OCI-LY1 (cell line): ENCODE measurements around the gene ABCA4.

Experiments
- H2AFZ ChIP-seq: fragments of 200-600 bp; sonication (generic), shearing (Covaris generic); 2 replicates; pipeline ENCODE4 v1.6.0; 2014; ENCODE audit warnings: antibody characterized with exemption, mild to moderate bottlenecking, low read length
- H3F3A ChIP-seq: fragments of 200-600 bp; sonication (generic), shearing (Covaris generic); 2 replicates; pipeline ENCODE4 v1.6.0; 2014; ENCODE audit warnings: mild to moderate bottlenecking, antibody characterized with exemption, low read length, moderate library complexity; ENCODE audit not compliant: insufficient read depth
- H3K27ac ChIP-seq: fragments of 200-600 bp; sonication (generic); 2 replicates; pipeline ENCODE4 v1.5.1; 2014; ENCODE audit warnings: low read length, mixed run types, mild to moderate bottlenecking, low read depth; ENCODE audit not compliant: poor library complexity, severe bottlenecking
- H3K27me3 ChIP-seq: fragments of 200-600 bp; sonication (generic); 2 replicates; pipeline ENCODE4 v1.6.0; 2014; ENCODE audit warnings: antibody characterized with exemption, mild to moderate bottlenecking, low read length, moderate library complexity; ENCODE audit not compliant: insufficient read depth
- H3K36me3 ChIP-seq: fragments of 200-600 bp; sonication (generic); 2 replicates; pipeline ENCODE4 v1.6.1; 2014; ENCODE audit warnings: mild to moderate bottlenecking, antibody characterized with exemption, low read length, moderate library complexity, mixed read lengths; ENCODE audit not compliant: insufficient read depth
- H3K4me1 ChIP-seq: fragments of 200-600 bp; sonication (generic); 2 replicates; pipeline ENCODE4 v1.5.1; 2014; ENCODE audit warnings: mild to moderate bottlenecking, low read length, moderate library complexity; ENCODE audit not compliant: insufficient read depth, severe bottlenecking
- H3K4me2 ChIP-seq: fragments of 200-600 bp; sonication (generic), shearing (Covaris generic); 2 replicates; pipeline ENCODE4 v1.6.1; 2014; ENCODE audit warnings: low read length
- H3K4me3 ChIP-seq: fragments of 200-600 bp; sonication (generic); 2 replicates; pipeline ENCODE4 v1.5.1; 2014; ENCODE audit warnings: low read length, low read depth, mild to moderate bottlenecking, mixed read lengths; ENCODE audit not compliant: poor library complexity, severe bottlenecking
- H3K79me2 ChIP-seq: fragments of 200-600 bp; shearing (Covaris generic); 2 replicates; pipeline ENCODE4 v1.6.1; 2016; ENCODE audit warnings: mixed run types, low read length, mixed read lengths; ENCODE audit not compliant: insufficient read depth
- H3K9ac ChIP-seq: fragments of 200-600 bp; sonication (generic), shearing (Covaris generic); 2 replicates; pipeline ENCODE4 v1.6.1; 2014; ENCODE audit warnings: mild to moderate bottlenecking, low read length, mixed read lengths
- H3K9me2 ChIP-seq: fragments of 200-600 bp; sonication (generic), shearing (Covaris generic); 2 replicates; pipeline ENCODE4 v1.6.1; 2014; ENCODE audit warnings: low read depth, mild to moderate bottlenecking, low read length, mixed read lengths
- H3K9me3 ChIP-seq: fragments of 200-600 bp; shearing (Covaris generic); 2 replicates; pipeline ENCODE4 v1.6.1; 2014; ENCODE audit warnings: low read length, mixed read lengths
- H4K20me1 ChIP-seq: fragments of 200-600 bp; sonication (generic), shearing (Covaris generic); 2 replicates; pipeline ENCODE4 v1.6.0; 2016; ENCODE audit warnings: mild to moderate bottlenecking, low read length; ENCODE audit not compliant: insufficient read depth
- EZH2 ChIP-seq: fragments of 200-600 bp; sonication (generic), shearing (Covaris generic); IDR thresholded peaks from 2 replicates; pipeline ENCODE4 v1.8.0; 2017; ENCODE audit warnings: borderline replicate concordance, mixed run types, mild to moderate bottlenecking, antibody characterized with exemption, low read length, moderate library complexity, mixed read lengths
- TF ChIP-seq, protein P1 (sequence below): fragments of 200-600 bp; sonication (generic), shearing (Covaris generic); IDR thresholded peaks from 2 replicates; pipeline ENCODE4 v1.5.1; 2017; ENCODE audit warnings: mild to moderate bottlenecking, antibody characterized with exemption, low read length, moderate library complexity, mixed read lengths

The ABCA4 gene

DNA sequence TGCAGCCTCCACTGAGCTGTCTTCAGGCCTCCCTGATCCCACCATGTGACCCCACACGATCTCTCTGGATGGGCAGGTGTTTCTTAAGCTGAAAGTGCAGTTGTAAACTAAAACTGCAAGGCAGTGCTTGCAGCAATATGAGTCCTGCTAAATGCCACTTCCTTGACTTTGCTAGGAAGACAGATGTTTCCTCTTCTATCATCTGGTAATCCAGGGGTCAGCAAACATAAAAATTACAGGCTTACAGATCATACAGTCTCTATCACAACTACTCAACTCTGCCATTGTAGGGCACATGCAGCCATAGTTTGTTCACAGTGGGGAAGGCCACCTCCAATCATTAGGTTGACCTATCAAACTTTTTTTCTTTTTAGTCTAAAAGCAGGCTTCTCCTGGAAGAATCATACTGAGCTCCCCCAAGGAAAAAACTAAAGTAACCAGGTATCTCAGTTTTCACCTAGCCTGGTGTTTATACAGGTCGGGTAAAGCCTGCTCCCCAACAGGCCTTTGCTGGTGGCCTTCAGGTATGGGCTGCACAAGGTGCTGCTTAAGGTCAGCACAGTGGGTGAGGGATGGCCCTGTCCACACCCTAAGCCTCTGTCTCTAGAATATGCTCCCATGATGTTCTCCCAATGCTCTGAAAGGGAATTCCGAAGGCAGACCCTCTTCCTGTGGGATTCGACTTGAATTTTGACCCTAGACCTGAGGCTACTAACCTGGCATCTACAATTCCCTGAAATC, 10.8 kb downstream of the ABCA4 start:
- H4K20me1 ChIP-seq: no peaks in the 10 kb centered on the region
- H3K36me3 ChIP-seq: no peaks in the 10 kb centered on the region
- no peak overlapping the region for H3K27ac ChIP-seq
- H3K9me2 ChIP-seq: no peaks in the 10 kb centered on the region
- TF ChIP-seq EZH2: no peak
- TF ChIP-seq, protein P1, sequence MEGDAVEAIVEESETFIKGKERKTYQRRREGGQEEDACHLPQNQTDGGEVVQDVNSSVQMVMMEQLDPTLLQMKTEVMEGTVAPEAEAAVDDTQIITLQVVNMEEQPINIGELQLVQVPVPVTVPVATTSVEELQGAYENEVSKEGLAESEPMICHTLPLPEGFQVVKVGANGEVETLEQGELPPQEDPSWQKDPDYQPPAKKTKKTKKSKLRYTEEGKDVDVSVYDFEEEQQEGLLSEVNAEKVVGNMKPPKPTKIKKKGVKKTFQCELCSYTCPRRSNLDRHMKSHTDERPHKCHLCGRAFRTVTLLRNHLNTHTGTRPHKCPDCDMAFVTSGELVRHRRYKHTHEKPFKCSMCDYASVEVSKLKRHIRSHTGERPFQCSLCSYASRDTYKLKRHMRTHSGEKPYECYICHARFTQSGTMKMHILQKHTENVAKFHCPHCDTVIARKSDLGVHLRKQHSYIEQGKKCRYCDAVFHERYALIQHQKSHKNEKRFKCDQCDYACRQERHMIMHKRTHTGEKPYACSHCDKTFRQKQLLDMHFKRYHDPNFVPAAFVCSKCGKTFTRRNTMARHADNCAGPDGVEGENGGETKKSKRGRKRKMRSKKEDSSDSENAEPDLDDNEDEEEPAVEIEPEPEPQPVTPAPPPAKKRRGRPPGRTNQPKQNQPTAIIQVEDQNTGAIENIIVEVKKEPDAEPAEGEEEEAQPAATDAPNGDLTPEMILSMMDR: no peak
- H3K4me2 ChIP-seq: no peak overlapping the region
- no peaks in the 10 kb centered on the region for H3K4me1 ChIP-seq
- no peaks in the 10 kb centered on the region for H3F3A ChIP-seq
- H3K9ac ChIP-seq: no peak overlapping the region
- no peak overlapping the region for H3K4me3 ChIP-seq
- H3K79me2 ChIP-seq: no peaks in the 10 kb centered on the region
- H3K9me3 ChIP-seq: no peaks in the 10 kb centered on the region
- no peak overlapping the region for H2AFZ ChIP-seq
- no peaks in the 10 kb centered on the region for H3K27me3 ChIP-seq

GRCh38 chr1:94109478-94109877, 11.5 kb downstream of the ABCA4 start:
- Histone ChIP-seq H3K9ac (no peak overlapping the region), H4K20me1 (no peaks in the 10 kb centered on the region), H3K4me3 (no peak overlapping the region), H3K9me3 (no peaks in the 10 kb centered on the region), H3K4me1 (no peaks in the 10 kb centered on the region), H3K27ac (no peak overlapping the region), H3K79me2 (no peaks in the 10 kb centered on the region), H3K36me3 (no peaks in the 10 kb centered on the region), H3K4me2 (no peak overlapping the region), H2AFZ (no peak overlapping the region), H3K27me3 (0 out of 2 replicates have a peak, but pooled peaks cover 4% of the 10 kb centered on the region), H3K9me2 (no peaks in the 10 kb centered on the region), H3F3A (no peaks in the 10 kb centered on the region)
- no peak for TF ChIP-seq EZH2

DNA sequence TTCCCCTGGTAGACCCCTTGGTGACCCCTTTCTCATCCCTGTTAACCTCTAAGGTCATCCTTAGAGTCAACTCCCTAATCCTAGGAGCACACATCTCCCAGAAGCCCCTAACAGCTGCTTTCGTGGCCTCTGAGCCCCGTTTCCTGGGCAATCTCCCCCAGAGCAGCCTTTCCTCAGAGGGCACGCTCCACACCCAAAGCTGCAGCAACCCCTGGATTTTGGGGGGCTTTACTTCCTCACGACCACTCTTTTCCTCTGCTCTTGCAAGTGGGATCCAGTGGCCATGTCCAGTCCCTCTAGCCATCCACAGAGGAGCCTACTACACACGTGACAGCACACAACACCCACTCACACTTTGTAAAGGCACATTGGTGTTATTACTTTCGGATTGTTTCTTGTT, 13.8 kb downstream of the ABCA4 start:
- no peaks in the 10 kb centered on the region for H3K36me3 ChIP-seq

More for the DNA sequence above, 13.8 kb downstream of the ABCA4 start:
- Histone ChIP-seq H3K4me1 (no peaks in the 10 kb centered on the region), H3F3A (no peaks in the 10 kb centered on the region), H3K4me2 (no peak overlapping the region), H3K9ac (no peak overlapping the region), H3K79me2 (no peaks in the 10 kb centered on the region), H3K27ac (no peak overlapping the region), H3K9me2 (no peaks in the 10 kb centered on the region), H2AFZ (no peak overlapping the region), H3K4me3 (no peak overlapping the region), H3K27me3 (0 out of 2 replicates have a peak, but pooled peaks cover 4% of the 10 kb centered on the region), H4K20me1 (no peaks in the 10 kb centered on the region), H3K9me3 (no peaks in the 10 kb centered on the region)
- TF ChIP-seq, protein P1: no peak
- no peak for TF ChIP-seq EZH2
